ENCODE data around the gene PKM. TPM values are rescaled to one million over a fixed set of nuclear protein-coding genes. Genes with fewer than 3 reads are reported as not detected.
A peak's percentile ranks its signal among the peaks of the same experiment; 100 is the strongest.

Gene PKM
- total RNA-seq, 2 experiments from 2014 or later: 965 to 980 TPM

GRCh38 chr15:72229947-72230196 is 1.1 kb downstream of the PKM start:
- H3K4me3 Mint-ChIP-seq: peak overlapping the region; percentile 98
- H3K27ac Mint-ChIP-seq: peak overlapping the region; percentile 97
- DNase-seq: no peak
- peaks cover 21% of the 10 kb centered on the region for H3K36me3 Mint-ChIP-seq
- ATAC-seq (ENCODE audit: low read depth): no peak
- POLR2A ChIA-PET: interaction anchor here (1.2 to 3.8 kb wide), 5 partner anchors 11 to 244 kb away, joined by 4 to 25 read pairs (median 11); partner anchors contain the start of genes ARIH1, GRAMD2A, HEXA and PARP6
- H3K9me3 Mint-ChIP-seq: no peaks in the 10 kb centered on the region
- peaks cover 47% of the 10 kb centered on the region for H3K4me1 Mint-ChIP-seq
- no peaks in the 10 kb centered on the region for H3K27me3 Mint-ChIP-seq

- H3K27me3 Mint-ChIP-seq: no peaks in the 10 kb centered on the region
- peaks cover 47% of the 10 kb centered on the region for H3K4me1 Mint-ChIP-seq
- H3K36me3 Mint-ChIP-seq: peaks cover 21% of the 10 kb centered on the region
- no peaks in the 10 kb centered on the region for H3K9me3 Mint-ChIP-seq
- H3K4me3 Mint-ChIP-seq: peak overlapping the region; percentile 98
- ATAC-seq (ENCODE audit: low read depth) (no peak), DNase-seq (no peak)
- POLR2A ChIA-PET: interaction anchor here (1.2 to 3.8 kb wide), 5 partner anchors 12 to 146 kb away, joined by 4 to 25 read pairs (median 11); partner anchors contain the start of genes GRAMD2A, HEXA and PARP6
- H3K27ac Mint-ChIP-seq: peak overlapping the region; percentile 97
Measured at GRCh38 chr15:72229076-72229946, 1.7 kb downstream of the PKM start.

GRCh38 chr15:72227720-72228119 is 3.3 kb downstream of the PKM start:
- no peak for ATAC-seq (ENCODE audit: low read depth)
- Mint-ChIP-seq H3K4me3 (peak overlapping the region; percentile 98), H3K9me3 (no peaks in the 10 kb centered on the region), H3K36me3 (peaks cover 28% of the 10 kb centered on the region), H3K4me1 (peaks cover 54% of the 10 kb centered on the region), H3K27ac (peak overlapping the region; percentile 92), H3K27me3 (no peaks in the 10 kb centered on the region)
- no peak for DNase-seq
- POLR2A ChIA-PET: interaction anchor here (0.7 to 2.3 kb wide), 11 partner anchors 9 to 246 kb away, joined by 3 to 16 read pairs (median 7); partner anchors contain the start of gene HEXA

DNA sequence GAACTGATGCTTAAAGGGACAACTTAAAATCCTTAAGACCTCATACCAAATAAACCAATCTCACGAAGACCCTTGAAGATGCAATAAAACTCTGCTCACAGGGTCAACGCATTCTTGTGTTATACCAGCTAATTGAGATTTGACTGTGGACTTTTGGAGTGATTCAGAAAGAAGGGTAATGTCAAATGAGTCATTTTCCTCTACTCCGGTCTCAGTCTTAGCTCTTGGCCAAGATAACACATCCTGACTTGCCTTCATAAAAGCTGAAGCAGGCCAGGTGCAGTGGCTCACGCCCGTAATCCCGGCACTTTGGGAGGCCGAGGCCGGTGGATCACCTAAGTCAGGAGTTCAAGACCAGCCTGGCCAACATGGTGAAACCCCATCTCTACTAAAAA is 3.8 kb downstream of the PKM start:
- ATAC-seq (ENCODE audit: low read depth): no peak
- POLR2A ChIA-PET: interaction anchor here (0.6 to 2.3 kb wide), 14 partner anchors 9 to 313 kb away, joined by 3 to 16 read pairs (median 4); partner anchors contain the start of genes HEXA, MYO9A and SENP8
- peak overlapping the region; percentile 80 for H3K4me3 Mint-ChIP-seq
- no peaks in the 10 kb centered on the region for H3K27me3 Mint-ChIP-seq
- DNase-seq: no peak
- peak overlapping the region; percentile 89 for H3K27ac Mint-ChIP-seq
- peaks cover 32% of the 10 kb centered on the region for H3K36me3 Mint-ChIP-seq
- no peaks in the 10 kb centered on the region for H3K9me3 Mint-ChIP-seq
- H3K4me1 Mint-ChIP-seq: peaks cover 52% of the 10 kb centered on the region

GRCh38 chr15:72223278-72223677 is 7.7 kb downstream of the PKM start:
- H3K27me3 Mint-ChIP-seq: no peaks in the 10 kb centered on the region
- H3K4me1 Mint-ChIP-seq: peaks cover 62% of the 10 kb centered on the region
- H3K4me3 Mint-ChIP-seq: peak overlapping the region; percentile 7
- no peak for DNase-seq
- H3K27ac Mint-ChIP-seq: peak overlapping the region; percentile 70
- peaks cover 42% of the 10 kb centered on the region for H3K36me3 Mint-ChIP-seq
- POLR2A ChIA-PET: interaction anchor here (0.7 kb wide), 1 partner anchor 16 kb away, joined by 6 read pairs; no protein-coding TSS in a partner anchor
- no peaks in the 10 kb centered on the region for H3K9me3 Mint-ChIP-seq
- no peak for ATAC-seq (ENCODE audit: low read depth)

GRCh38 chr15:72222393-72222792 is 8.6 kb downstream of the PKM start:
- peak overlapping the region; percentile 20 for H3K4me3 Mint-ChIP-seq
- peaks cover 40% of the 10 kb centered on the region for H3K36me3 Mint-ChIP-seq
- peaks cover 58% of the 10 kb centered on the region for H3K4me1 Mint-ChIP-seq
- H3K27me3 Mint-ChIP-seq: no peaks in the 10 kb centered on the region
- POLR2A ChIA-PET: interaction anchor here (0.8 kb wide), 1 partner anchor 9 kb away, joined by 3 read pairs; the partner anchor contains the start of gene PKM
- DNase-seq: no peak
- peak overlapping the region; percentile 65 for H3K27ac Mint-ChIP-seq
- H3K9me3 Mint-ChIP-seq: no peaks in the 10 kb centered on the region
- ATAC-seq (ENCODE audit: low read depth): no peak

GRCh38 chr15:72220687-72221086 is 10.3 kb downstream of the PKM start:
- Mint-ChIP-seq H3K9me3 (no peaks in the 10 kb centered on the region), H3K36me3 (peaks cover 34% of the 10 kb centered on the region), H3K27ac (no peak overlapping the region), H3K27me3 (no peaks in the 10 kb centered on the region), H3K4me1 (peaks cover 43% of the 10 kb centered on the region), H3K4me3 (no peak overlapping the region)
- POLR2A ChIA-PET: no interaction called here
- no peak for DNase-seq
- ATAC-seq (ENCODE audit: low read depth): no peak

GRCh38 chr15:72217216-72217615 is 13.8 kb downstream of the PKM start:
- DNase-seq (no peak), ATAC-seq (ENCODE audit: low read depth) (no peak)
- no peaks in the 10 kb centered on the region for H3K27me3 Mint-ChIP-seq
- no peak overlapping the region for H3K27ac Mint-ChIP-seq
- no peak overlapping the region for H3K4me3 Mint-ChIP-seq
- POLR2A ChIA-PET: no interaction called here
- peaks cover 23% of the 10 kb centered on the region for H3K4me1 Mint-ChIP-seq
- H3K9me3 Mint-ChIP-seq: no peaks in the 10 kb centered on the region
- H3K36me3 Mint-ChIP-seq: peaks cover 27% of the 10 kb centered on the region

DNA sequence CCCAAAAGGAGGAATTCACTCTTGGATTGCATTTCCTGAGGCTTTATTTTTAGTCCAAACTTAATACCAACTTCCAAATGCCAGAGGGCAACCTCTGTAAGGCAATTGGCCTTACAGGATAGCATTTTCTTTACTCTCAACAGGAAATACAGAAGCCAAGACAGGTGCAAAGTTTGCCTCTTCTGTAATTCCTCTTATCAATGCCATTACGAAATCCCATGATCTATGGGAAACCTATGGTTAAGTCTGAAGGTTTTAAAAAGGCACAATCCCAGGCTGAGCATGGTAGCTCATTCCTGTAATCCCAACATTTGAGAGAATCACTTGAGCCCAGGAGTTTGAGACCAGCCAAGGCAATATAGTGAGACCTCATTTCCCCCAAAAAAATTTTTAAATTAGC is 14.9 kb downstream of the PKM start:
- Mint-ChIP-seq H3K4me1 (peaks cover 15% of the 10 kb centered on the region), H3K9me3 (no peaks in the 10 kb centered on the region), H3K36me3 (peaks cover 24% of the 10 kb centered on the region), H3K27ac (no peak overlapping the region), H3K27me3 (no peaks in the 10 kb centered on the region), H3K4me3 (no peak overlapping the region)
- POLR2A ChIA-PET: interaction anchor here (1.0 to 2.7 kb wide), 3 partner anchors 11 to 159 kb away, joined by 3 to 7 read pairs (median 4); partner anchors contain the start of genes HEXA and PKM
- DNase-seq (no peak), ATAC-seq (ENCODE audit: low read depth) (no peak)

GRCh38 chr15:72207558-72208085 is 23.4 kb downstream of the PKM start:
- peaks cover 10% of the 10 kb centered on the region for H3K4me1 Mint-ChIP-seq
- DNase-seq: no peak

GRCh38 chr15:72206677-72207000 is 24.4 kb downstream of the PKM start:
- POLR2A ChIA-PET: interaction anchor here (1.1 kb wide), 1 partner anchor 20 kb away, joined by 4 read pairs; no protein-coding TSS in a partner anchor
- no peak overlapping the region for H3K27ac Mint-ChIP-seq
- peaks cover 56% of the 10 kb centered on the region for H3K36me3 Mint-ChIP-seq
- H3K4me1 Mint-ChIP-seq: peaks cover 10% of the 10 kb centered on the region
- DNase-seq (no peak), ATAC-seq (ENCODE audit: low read depth) (no peak)
- H3K4me3 Mint-ChIP-seq: no peak overlapping the region
- no peaks in the 10 kb centered on the region for H3K27me3 Mint-ChIP-seq
- no peaks in the 10 kb centered on the region for H3K9me3 Mint-ChIP-seq

More at GRCh38 chr15:72207558-72208085, 23.4 kb downstream of the PKM start:
- POLR2A ChIA-PET: no interaction called here
- ATAC-seq (ENCODE audit: low read depth): no peak
- Mint-ChIP-seq H3K9me3 (no peaks in the 10 kb centered on the region), H3K36me3 (peaks cover 52% of the 10 kb centered on the region), H3K27me3 (no peaks in the 10 kb centered on the region), H3K4me3 (no peak overlapping the region), H3K27ac (no peak overlapping the region)

- Mint-ChIP-seq H3K4me1 (peaks cover 10% of the 10 kb centered on the region), H3K9me3 (no peaks in the 10 kb centered on the region), H3K36me3 (peaks cover 56% of the 10 kb centered on the region), H3K27ac (no peak overlapping the region), H3K4me3 (no peak overlapping the region), H3K27me3 (no peaks in the 10 kb centered on the region)
- POLR2A ChIA-PET: interaction anchor here (1.1 kb wide), 1 partner anchor 21 kb away, joined by 4 read pairs; no protein-coding TSS in a partner anchor
- ATAC-seq (ENCODE audit: low read depth): no peak
- DNase-seq: no peak
Measured at GRCh38 chr15:72205896-72206676, 24.9 kb downstream of the PKM start.

DNA sequence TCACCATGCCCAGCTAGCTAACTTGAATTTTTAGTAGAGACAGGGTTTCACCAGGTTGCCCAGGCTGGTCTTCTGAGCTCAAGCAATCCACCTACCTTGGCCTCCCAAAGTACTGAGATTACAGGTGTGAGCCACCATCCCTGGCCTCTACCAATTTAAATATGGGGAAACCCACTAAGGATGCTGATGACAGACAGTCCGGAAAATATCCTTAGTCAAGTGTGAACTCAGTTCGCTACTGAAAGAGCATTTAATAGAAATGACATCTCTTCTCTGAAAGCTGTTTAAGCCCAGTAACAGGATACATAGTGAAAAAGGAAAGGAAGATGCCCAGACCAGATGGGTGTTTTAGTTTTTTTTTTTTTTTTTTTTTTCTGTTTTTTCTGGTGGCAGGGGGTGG is 25.7 kb downstream of the PKM start:
- peaks cover 14% of the 10 kb centered on the region for H3K4me1 Mint-ChIP-seq
- ATAC-seq (ENCODE audit: low read depth) (no peak), DNase-seq (no peak)
- peak overlapping the region; percentile 0 for H3K27ac Mint-ChIP-seq
- H3K36me3 Mint-ChIP-seq: peaks cover 51% of the 10 kb centered on the region
- H3K4me3 Mint-ChIP-seq: no peak overlapping the region
- H3K9me3 Mint-ChIP-seq: no peaks in the 10 kb centered on the region
- POLR2A ChIA-PET: no interaction called here
- H3K27me3 Mint-ChIP-seq: no peaks in the 10 kb centered on the region

All from activated naive CD8-positive, alpha-beta T cell treated with anti-CD3 and anti-CD28 coated beads, Interleukin-2, amount 10 ng/mL, durations not matched to agents 7 days and 5 days (primary cell).